ENCODE results near the gene MDM4.

DNA sequence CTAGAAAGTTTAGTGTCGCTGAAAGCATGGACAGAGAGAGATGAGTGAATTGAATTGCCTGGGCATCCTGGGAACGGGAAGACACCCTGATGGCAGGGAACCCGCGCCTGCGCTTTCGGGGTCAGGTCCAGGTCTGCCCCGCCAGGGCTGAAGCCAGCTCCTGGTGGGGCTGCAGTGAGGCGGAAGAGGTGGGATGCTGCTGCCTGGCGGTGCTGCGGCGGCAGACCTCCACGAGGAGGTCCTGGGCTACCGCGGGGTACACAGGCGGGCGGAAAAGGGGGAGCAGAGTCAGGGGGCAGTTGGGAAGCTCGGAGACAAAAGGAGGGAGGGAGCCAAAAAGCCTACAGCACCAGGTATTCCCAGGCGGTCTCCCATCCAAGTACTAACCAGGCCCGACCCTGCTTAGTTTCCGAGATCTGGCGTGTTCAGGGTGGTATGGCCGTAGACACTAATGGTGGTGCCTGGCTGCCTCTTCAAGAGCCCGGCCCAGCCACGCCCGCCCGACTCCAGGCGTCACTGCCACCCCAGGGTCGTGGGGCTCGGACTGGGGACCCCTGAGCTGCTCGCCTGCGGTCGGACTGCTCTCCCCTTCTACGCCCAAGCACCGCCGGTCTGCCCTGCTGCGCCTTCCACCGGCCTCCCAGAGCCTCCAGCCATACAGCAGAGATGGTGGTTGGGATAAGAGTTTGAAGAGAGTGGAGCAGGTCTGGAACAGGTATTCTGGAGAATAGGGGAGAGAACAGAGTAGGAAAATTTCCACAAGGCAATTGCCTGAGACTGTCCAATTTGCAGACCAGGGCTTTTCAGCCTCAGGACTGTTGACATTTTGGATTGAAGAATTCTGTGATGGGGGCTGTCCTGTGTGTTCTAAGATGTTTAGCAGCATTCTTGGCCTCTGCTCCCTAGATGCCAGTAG is 46.1 kb downstream of the MDM4 start:
- no peak for TF ChIP-seq EZH2 (IDR thresholded peaks at IDR 0.05; ENCODE audit: borderline replicate concordance, insufficient read depth, low read depth, low read length, poor library complexity, severe bottlenecking)
- TF ChIP-seq, protein P1, sequence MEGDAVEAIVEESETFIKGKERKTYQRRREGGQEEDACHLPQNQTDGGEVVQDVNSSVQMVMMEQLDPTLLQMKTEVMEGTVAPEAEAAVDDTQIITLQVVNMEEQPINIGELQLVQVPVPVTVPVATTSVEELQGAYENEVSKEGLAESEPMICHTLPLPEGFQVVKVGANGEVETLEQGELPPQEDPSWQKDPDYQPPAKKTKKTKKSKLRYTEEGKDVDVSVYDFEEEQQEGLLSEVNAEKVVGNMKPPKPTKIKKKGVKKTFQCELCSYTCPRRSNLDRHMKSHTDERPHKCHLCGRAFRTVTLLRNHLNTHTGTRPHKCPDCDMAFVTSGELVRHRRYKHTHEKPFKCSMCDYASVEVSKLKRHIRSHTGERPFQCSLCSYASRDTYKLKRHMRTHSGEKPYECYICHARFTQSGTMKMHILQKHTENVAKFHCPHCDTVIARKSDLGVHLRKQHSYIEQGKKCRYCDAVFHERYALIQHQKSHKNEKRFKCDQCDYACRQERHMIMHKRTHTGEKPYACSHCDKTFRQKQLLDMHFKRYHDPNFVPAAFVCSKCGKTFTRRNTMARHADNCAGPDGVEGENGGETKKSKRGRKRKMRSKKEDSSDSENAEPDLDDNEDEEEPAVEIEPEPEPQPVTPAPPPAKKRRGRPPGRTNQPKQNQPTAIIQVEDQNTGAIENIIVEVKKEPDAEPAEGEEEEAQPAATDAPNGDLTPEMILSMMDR (IDR thresholded peaks at IDR 0.05): no peak
